ENCODE measurements around the gene CPXM2. TPM values are rescaled to one million over a fixed set of nuclear protein-coding genes. Genes with fewer than 3 reads are reported as not detected.

The CPXM2 gene
- total RNA-seq, 1 experiment from 2014 or later, result not detected

DNA sequence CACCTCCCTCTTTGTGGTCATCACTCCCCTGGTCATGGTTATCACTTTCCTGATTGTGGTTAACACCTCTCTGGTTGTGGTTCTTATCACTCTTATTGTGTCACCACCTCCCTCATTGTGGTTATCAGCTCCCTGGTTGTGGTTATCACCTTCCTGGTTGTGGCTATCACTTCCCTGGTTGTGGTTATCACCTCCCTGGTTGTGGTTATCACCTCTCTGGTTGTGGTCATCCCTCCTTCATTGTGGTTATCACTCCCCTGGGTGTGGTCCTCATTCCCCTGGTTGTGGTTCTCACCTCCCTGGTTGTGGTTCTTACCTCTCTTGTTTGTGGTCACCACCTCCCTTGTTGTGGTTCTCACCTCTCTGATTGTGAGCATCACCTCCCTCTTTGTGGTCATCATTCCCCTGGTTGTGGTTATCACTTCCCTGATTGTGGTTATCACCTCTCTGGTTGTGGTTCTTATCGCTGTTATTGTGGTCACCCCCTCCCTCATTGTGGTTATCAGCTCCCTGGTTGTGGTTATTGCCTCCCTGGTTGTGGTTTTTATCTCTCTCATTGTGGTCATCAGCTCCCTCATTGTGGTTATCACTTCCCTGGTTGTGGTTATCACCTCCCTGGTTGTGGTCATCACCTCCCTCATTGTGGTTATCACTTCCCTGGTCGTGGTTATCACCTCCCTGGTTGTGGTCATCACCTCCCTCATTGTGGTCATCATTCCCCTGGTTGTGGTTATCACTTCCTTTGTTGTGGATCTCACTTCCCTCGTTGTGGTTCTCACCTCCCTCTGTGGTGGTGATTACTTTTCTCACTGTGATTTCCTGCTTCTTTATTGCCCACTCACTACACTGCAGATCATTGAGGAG lies 118.7 kb downstream of the CPXM2 start:
- H3K9me3 Mint-ChIP-seq (ENCODE audit: low read depth, unreplicated experiment), result no peaks in the 10 kb centered on the region
- no peak overlapping the region for H3K4me3 Mint-ChIP-seq (ENCODE audit: low read depth, unreplicated experiment)
- intact Hi-C loops (cut with micrococcal nuclease; ENCODE audit: unreplicated experiment), result no loop called here
- no peak for DNase-seq
- CTCF ChIA-PET, result no interaction called here
- H3K27ac Mint-ChIP-seq (ENCODE audit: unreplicated experiment), result no peak overlapping the region
- TF ChIP-seq, protein P1, sequence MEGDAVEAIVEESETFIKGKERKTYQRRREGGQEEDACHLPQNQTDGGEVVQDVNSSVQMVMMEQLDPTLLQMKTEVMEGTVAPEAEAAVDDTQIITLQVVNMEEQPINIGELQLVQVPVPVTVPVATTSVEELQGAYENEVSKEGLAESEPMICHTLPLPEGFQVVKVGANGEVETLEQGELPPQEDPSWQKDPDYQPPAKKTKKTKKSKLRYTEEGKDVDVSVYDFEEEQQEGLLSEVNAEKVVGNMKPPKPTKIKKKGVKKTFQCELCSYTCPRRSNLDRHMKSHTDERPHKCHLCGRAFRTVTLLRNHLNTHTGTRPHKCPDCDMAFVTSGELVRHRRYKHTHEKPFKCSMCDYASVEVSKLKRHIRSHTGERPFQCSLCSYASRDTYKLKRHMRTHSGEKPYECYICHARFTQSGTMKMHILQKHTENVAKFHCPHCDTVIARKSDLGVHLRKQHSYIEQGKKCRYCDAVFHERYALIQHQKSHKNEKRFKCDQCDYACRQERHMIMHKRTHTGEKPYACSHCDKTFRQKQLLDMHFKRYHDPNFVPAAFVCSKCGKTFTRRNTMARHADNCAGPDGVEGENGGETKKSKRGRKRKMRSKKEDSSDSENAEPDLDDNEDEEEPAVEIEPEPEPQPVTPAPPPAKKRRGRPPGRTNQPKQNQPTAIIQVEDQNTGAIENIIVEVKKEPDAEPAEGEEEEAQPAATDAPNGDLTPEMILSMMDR (IDR thresholded peaks at IDR 0.05; ENCODE audit: unreplicated experiment), result no peak
- no peaks in the 10 kb centered on the region for H3K36me3 Mint-ChIP-seq (ENCODE audit: insufficient read depth, unreplicated experiment)
- no peaks in the 10 kb centered on the region for H3K4me1 Mint-ChIP-seq (ENCODE audit: low read depth, unreplicated experiment)
- H3K27me3 Mint-ChIP-seq (ENCODE audit: unreplicated experiment), result peaks cover 28% of the 10 kb centered on the region
- no TSS peak for BruUV-seq (replicated peaks)

DNA sequence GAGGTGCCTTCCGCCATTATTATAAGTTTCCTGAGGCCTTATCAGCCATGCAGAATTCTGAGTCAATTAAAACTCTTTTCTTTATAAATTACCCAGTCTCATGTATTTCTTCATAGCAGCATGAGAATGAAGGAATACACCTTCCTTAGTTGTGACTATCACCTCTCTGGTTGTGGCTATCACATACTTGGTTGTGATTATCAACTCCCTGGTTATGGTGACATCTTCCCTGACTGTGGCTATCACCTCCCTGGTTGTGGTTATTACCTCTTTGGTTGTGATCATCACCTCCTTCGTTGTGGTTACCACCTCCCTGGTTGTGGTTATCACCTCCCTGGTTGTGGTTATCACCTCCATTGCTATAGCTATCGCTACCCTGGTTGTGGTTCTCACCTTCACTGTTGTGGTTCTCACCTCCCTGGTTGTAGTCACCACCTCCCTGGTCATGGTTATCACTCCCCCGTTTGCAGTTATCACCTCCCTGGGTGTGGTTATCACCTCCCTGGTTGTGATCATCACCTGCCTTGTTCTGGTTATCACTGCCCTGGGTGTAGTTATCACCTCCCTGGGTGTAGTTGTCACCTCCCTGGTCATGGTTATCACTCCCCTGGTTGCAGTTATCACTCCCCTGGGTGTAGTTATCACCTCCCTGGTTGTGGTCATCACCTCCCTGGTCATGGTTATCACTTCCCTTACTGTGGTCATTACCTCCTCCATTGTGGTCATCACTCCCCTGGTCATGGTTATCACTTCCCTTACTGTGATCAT lies 119.5 kb downstream of the CPXM2 start:
- Mint-ChIP-seq H3K27me3 (ENCODE audit: unreplicated experiment) (peaks cover 25% of the 10 kb centered on the region), H3K36me3 (ENCODE audit: insufficient read depth, unreplicated experiment) (no peaks in the 10 kb centered on the region), H3K4me3 (ENCODE audit: low read depth, unreplicated experiment) (no peak overlapping the region), H3K9me3 (ENCODE audit: low read depth, unreplicated experiment) (no peaks in the 10 kb centered on the region), H3K27ac (ENCODE audit: unreplicated experiment) (no peak overlapping the region), H3K4me1 (ENCODE audit: low read depth, unreplicated experiment) (no peaks in the 10 kb centered on the region)
- no peak for DNase-seq
- BruUV-seq (replicated peaks), result no TSS peak
- CTCF ChIA-PET, result no interaction called here
- intact Hi-C loops (cut with micrococcal nuclease; ENCODE audit: unreplicated experiment), result no loop called here
- TF ChIP-seq, protein P1 (IDR thresholded peaks at IDR 0.05; ENCODE audit: unreplicated experiment), result no peak

GRCh38 chr10:123769647-123770046 lies 122.0 kb downstream of the CPXM2 start:
- Mint-ChIP-seq H3K36me3 (ENCODE audit: insufficient read depth, unreplicated experiment) (no peaks in the 10 kb centered on the region), H3K9me3 (ENCODE audit: low read depth, unreplicated experiment) (no peaks in the 10 kb centered on the region), H3K27ac (ENCODE audit: unreplicated experiment) (no peak overlapping the region), H3K27me3 (ENCODE audit: unreplicated experiment) (peaks cover 38% of the 10 kb centered on the region), H3K4me3 (ENCODE audit: low read depth, unreplicated experiment) (no peak overlapping the region), H3K4me1 (ENCODE audit: low read depth, unreplicated experiment) (no peaks in the 10 kb centered on the region)
- intact Hi-C loops (cut with micrococcal nuclease; ENCODE audit: unreplicated experiment), result no loop called here
- TF ChIP-seq, protein P1 (IDR thresholded peaks at IDR 0.05; ENCODE audit: unreplicated experiment), result no peak
- no peak for DNase-seq
- CTCF ChIA-PET, result no interaction called here
- BruUV-seq (replicated peaks), result no TSS peak

DNA sequence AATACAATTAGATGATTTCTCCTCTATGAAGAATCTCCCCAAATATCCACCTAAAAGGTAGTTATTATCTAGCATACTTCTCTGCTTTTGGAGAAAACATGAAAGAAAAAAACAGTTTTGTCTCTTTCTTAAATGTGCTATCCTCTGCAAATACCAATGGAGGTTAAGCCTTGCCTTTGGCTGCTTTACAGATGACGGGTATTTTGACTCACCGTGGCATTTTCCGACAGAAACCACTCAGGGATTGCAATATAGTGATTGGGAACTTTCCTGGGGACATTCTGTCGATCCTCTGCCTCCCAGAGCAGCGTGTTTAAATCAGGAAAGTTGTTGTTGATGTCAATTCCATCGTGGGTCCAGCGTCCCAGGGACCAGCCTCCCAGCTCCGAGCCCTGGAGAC lies 124.8 kb downstream of the CPXM2 start:
- TF ChIP-seq, protein P1 (IDR thresholded peaks at IDR 0.05; ENCODE audit: unreplicated experiment), result no peak
- Mint-ChIP-seq H3K9me3 (ENCODE audit: low read depth, unreplicated experiment) (no peaks in the 10 kb centered on the region), H3K4me1 (ENCODE audit: low read depth, unreplicated experiment) (no peaks in the 10 kb centered on the region), H3K27ac (ENCODE audit: unreplicated experiment) (no peak overlapping the region), H3K27me3 (ENCODE audit: unreplicated experiment) (peaks cover 53% of the 10 kb centered on the region), H3K36me3 (ENCODE audit: insufficient read depth, unreplicated experiment) (no peaks in the 10 kb centered on the region), H3K4me3 (ENCODE audit: low read depth, unreplicated experiment) (no peak overlapping the region)
- DNase-seq, result no peak
- CTCF ChIA-PET, result no interaction called here
- BruUV-seq (replicated peaks), result no TSS peak
- intact Hi-C loops (cut with micrococcal nuclease; ENCODE audit: unreplicated experiment), result no loop called here

All from Calu3 (cell line).